Measurements from ENCODE around the gene C6orf136. TPM values are rescaled to one million over a fixed set of nuclear protein-coding genes. Genes with fewer than 3 reads are reported as not detected.

Gene C6orf136
- total RNA-seq, 2 experiments from 2014 or later = 31.6 to 40.1 TPM

DNA sequence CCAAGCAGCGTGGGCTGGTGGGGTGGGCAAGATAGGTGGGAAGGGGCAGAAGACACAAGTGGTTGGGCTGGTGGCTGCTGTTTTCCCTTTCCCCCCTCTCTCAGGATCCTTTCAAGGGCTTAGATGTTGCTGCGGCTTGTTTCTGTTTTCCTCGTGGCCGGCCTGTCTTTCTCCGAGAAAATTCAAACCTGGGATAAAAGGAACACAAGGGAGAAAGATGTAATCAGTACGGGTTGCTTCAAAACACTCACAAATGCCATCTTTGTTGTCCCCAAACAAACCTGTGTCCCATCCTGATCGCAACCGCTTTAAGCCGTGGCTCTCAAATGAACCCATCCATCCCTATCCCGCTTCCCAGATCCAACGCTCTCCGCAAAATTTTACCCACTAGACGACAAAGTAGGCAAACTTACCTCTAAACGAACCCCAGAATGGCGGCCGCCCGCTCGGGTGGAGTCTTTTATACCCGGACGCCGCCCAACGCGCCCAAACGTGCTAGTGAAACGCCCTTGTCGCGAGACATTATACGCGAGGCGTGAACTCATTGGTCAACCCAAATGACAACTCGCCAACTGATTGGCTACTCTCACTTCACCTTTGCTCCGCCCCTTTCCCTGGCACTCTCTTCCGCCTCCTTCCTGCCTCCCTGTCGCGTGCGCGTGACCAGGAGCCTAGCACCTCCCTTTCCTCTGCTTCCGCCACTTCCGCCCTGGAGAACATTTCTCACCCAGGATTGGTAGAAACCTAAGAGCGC, 29.9 kb upstream of the C6orf136 start, which contains the start of gene PPP1R10:
TSS of gene PPP1R10 (minus strand) at position 433 of the 754 bp plus-strand sequence. CDS start 7,299 bp downstream, outside the sequence.
- Mint-ChIP-seq H3K9me3 (ENCODE audit: insufficient read depth) (no peaks in the 10 kb centered on the region), H3K27ac (peak within 1 kb of the TSS; percentile 98), H3K27me3 (ENCODE audit: low read depth) (peaks cover 2% of the 10 kb centered on the region), H3K36me3 (ENCODE audit: low read depth) (peaks cover 70% of the 10 kb centered on the region), H3K4me1 (ENCODE audit: low read depth) (peaks cover 38% of the 10 kb centered on the region), H3K4me3 (peak within 1 kb of the TSS; percentile 93)
- ChIA-PET CTCF (interaction anchor here (1.1 to 3.2 kb wide), 9 partner anchors 10 to 114 kb away, joined by 3 to 14 read pairs (median 6); partner anchors contain the start of genes ABCF1, ATAT1 and DHX16), POLR2A (interaction anchor here (0.5 to 2.2 kb wide), 25 partner anchors 9 to 968 kb away, joined by 3 to 25 read pairs (median 4); partner anchors contain the start of genes ABCF1, ATAT1, C6orf136 and DHX16)
- ATAC-seq (peak; percentile 78), DNase-seq (peak; percentile 100)

DNA sequence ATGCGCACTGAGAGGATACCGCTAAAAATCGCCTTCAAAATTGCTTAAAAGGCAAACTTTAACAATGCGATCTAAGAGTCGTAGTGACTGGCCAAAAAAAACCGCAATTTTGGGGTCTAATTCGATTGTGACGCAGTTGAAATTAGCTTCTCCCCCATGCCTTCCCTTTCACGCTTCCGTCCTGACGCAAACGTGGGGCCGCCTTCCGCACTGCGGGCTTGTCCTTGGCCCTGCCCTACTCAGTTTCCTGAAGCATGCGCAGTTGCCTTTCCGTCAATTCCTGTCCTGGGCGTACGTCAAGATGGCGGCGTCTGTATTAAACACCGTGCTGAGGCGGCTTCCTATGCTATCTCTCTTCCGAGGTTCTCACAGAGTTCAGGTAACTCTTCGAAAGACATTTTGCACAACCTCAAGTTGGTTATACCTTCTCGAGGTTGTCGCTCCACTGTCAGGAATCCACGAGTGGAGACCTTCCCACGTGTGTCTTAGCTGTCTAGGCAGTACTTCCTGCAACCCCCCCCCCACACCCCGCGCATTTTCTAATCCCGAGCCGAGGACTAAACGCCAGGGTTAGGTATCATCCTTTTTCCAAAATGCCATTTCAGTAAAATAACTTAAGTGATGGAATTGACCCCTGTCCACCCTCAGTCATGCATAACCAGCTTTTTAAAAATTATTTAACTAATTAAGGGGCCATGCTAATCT, 29.2 kb upstream of the C6orf136 start, which contains the start of gene MRPS18B:
TSS of gene MRPS18B (plus strand) at position 276 of the 705 bp plus-strand sequence. CDS start at position 302, 26 bp downstream.
- Mint-ChIP-seq H3K4me3 (peak within 1 kb of the TSS; percentile 93), H3K4me1 (ENCODE audit: low read depth) (peaks cover 32% of the 10 kb centered on the region)

DNA sequence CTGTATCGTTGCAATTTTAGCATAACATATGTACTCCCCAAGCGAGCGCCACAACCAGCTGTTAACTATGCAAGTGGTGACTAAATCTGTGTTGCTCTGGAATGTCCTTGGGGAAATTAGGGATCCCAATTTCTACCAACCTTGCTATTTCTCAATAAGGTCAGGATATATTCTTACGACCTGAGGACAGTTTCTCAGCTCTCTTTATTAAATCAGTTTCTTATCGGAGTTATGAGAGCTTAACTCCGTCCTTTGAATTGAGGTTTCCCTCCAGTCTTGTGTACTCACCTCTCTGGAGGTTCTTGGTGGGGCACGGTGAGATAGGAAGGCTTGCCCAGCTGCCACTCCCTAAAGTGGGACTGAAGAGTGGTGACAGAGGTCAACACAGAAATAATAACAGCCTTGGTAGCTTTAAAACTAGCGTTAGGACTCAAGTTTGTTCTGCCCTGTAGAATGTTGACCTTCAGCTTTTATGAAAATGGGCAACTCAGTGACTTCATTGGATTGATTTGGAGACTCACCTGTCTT, 28.6 kb upstream of the C6orf136 start:
- CTCF ChIA-PET = interaction anchor here (0.6 to 3.2 kb wide), 21 partner anchors 8 to 266 kb away, joined by 3 to 14 read pairs (median 4); partner anchors contain the start of genes ABCF1, ATAT1 and DHX16
- H3K9me3 Mint-ChIP-seq (ENCODE audit: insufficient read depth) = no peaks in the 10 kb centered on the region
- H3K4me1 Mint-ChIP-seq (ENCODE audit: low read depth) = peaks cover 26% of the 10 kb centered on the region
- DNase-seq = no peak
- peaks cover 2% of the 10 kb centered on the region for H3K27me3 Mint-ChIP-seq (ENCODE audit: low read depth)
- H3K36me3 Mint-ChIP-seq (ENCODE audit: low read depth) = peaks cover 67% of the 10 kb centered on the region
- no peak for ATAC-seq
- peak overlapping the region; percentile 93 for H3K4me3 Mint-ChIP-seq
- POLR2A ChIA-PET = interaction anchor here (0.7 to 2.2 kb wide), 24 partner anchors 8 to 405 kb away, joined by 3 to 25 read pairs (median 4); partner anchors contain the start of genes ABCF1, ATAT1, C6orf136 and DHX16
- H3K27ac Mint-ChIP-seq = peak overlapping the region; percentile 98

More for the DNA sequence above, 29.2 kb upstream of the C6orf136 start, which contains the start of gene MRPS18B:
- ChIA-PET CTCF (interaction anchor here (0.6 to 3.2 kb wide), 20 partner anchors 9 to 266 kb away, joined by 3 to 14 read pairs (median 4); partner anchors contain the start of genes ABCF1, ATAT1 and DHX16), POLR2A (interaction anchor here (0.5 to 2.2 kb wide), 34 partner anchors 8 to 967 kb away, joined by 3 to 25 read pairs (median 3); partner anchors contain the start of genes ABCF1, ATAT1, C6orf136 and DHX16)
- H3K36me3 Mint-ChIP-seq (ENCODE audit: low read depth) = peaks cover 68% of the 10 kb centered on the region
- peak within 1 kb of the TSS; percentile 98 for H3K27ac Mint-ChIP-seq
- peaks cover 2% of the 10 kb centered on the region for H3K27me3 Mint-ChIP-seq (ENCODE audit: low read depth)
- DNase-seq = peak; percentile 99
- peak; percentile 82 for ATAC-seq
- H3K9me3 Mint-ChIP-seq (ENCODE audit: insufficient read depth) = no peaks in the 10 kb centered on the region

DNA sequence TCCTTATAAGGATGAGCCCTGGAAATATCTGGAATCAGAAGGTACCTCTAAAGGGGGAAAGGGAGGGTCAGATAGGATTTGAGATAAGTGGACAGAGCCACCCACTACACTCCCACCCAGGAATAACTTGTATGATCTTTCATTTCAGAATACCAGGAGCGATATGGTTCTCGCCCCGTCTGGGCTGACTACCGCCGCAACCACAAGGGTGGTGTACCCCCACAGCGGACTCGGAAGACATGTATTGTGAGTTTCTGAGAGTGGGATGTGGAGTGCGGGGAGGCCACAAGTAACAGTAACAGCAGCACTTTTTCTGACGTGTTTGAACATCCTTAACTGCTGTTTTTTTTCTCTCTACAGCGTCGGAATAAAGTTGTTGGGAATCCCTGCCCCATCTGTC, 27.4 kb upstream of the C6orf136 start:
- ChIA-PET POLR2A (no interaction called here), CTCF (interaction anchor here (2.8 to 3.2 kb wide), 2 partner anchors 78 to 111 kb away, joined by 12 to 14 read pairs; no protein-coding TSS in a partner anchor)
- Mint-ChIP-seq H3K4me3 (peak overlapping the region; percentile 93), H3K27me3 (ENCODE audit: low read depth) (peaks cover 2% of the 10 kb centered on the region), H3K4me1 (ENCODE audit: low read depth) (peaks cover 15% of the 10 kb centered on the region), H3K9me3 (ENCODE audit: insufficient read depth) (no peaks in the 10 kb centered on the region), H3K27ac (peak overlapping the region; percentile 98), H3K36me3 (ENCODE audit: low read depth) (peaks cover 60% of the 10 kb centered on the region)
- ATAC-seq (no peak), DNase-seq (no peak)

DNA sequence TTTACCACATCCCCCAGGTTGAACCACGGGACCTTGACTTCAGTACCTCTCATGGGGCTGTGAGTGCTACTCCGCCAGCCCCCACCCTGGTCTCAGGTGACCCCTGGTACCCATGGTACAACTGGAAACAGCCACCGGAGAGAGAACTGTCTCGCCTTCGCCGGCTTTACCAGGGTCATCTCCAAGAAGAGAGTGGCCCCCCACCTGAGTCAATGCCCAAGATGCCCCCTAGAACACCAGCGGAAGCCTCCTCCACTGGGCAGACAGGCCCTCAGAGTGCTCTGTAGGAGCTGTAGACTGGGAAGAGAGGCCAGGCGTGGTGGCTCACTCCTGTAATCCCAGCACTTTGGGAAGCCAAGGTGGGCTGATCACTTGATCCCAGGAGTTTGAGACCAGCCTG, 21.4 kb upstream of the C6orf136 start:
- Mint-ChIP-seq H3K27me3 (ENCODE audit: low read depth) (no peaks in the 10 kb centered on the region), H3K36me3 (ENCODE audit: low read depth) (peaks cover 53% of the 10 kb centered on the region), H3K4me3 (no peak overlapping the region), H3K27ac (peak overlapping the region; percentile 98), H3K4me1 (ENCODE audit: low read depth) (peaks cover 27% of the 10 kb centered on the region), H3K9me3 (ENCODE audit: insufficient read depth) (no peaks in the 10 kb centered on the region)
- ChIA-PET POLR2A (interaction anchor here (0.7 to 1.9 kb wide), 4 partner anchors 8 to 97 kb away, joined by 3 to 11 read pairs (median 3); partner anchors contain the start of genes MRPS18B and PPP1R10), CTCF (interaction anchor here (0.7 to 1.6 kb wide), 5 partner anchors 11 to 143 kb away, joined by 3 to 7 read pairs (median 4); no protein-coding TSS in a partner anchor)
- ATAC-seq = no peak
- DNase-seq = no peak

DNA sequence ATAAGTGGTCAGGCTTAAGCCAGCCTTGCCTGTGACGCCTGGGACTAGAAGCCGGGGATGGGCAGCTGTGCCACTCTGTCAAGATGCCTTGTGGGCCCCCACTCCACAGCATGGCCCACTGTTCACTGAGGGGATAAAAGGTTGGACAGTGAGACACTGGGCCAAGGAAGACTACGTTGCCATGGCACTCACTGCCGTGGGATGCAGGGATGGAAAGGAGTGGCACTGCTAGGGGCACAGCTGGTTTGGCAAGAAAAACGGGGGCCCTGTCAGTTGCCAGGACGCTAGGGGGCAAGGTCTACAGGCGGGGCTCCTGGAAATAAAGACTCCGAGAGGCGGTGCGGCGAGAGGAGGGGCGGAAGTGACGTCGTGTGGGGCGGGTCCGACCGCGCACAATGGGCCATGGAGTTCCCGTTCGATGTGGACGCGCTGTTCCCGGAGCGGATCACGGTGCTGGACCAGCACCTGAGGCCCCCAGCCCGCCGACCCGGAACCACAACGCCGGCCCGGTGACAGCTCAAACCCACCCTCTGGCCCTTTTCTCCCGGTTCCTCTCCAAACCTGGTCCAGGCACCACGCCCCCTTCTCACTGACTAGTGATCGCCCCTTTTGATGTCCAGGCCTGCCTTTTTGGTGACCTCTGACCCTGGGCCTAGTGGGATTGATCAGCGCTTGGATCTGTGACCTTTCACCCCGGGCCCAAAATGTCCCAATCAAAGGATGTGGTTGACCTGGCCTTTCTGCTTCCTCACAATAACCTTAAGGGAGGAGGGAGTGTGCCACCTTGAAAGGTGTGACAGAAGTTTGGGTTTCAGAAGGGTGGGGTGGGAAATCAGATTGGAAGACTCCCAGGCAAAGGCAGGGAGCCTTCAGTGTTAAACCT, 20.2 kb upstream of the C6orf136 start, which contains the start of gene ATAT1:
TSS of gene ATAT1 (plus strand) at position 391 of the 883 bp plus-strand sequence.
- DNase-seq (peak; percentile 93), ATAC-seq (peak; percentile 98)
- peaks cover 51% of the 10 kb centered on the region for H3K36me3 Mint-ChIP-seq (ENCODE audit: low read depth)
- no peaks in the 10 kb centered on the region for H3K27me3 Mint-ChIP-seq (ENCODE audit: low read depth)
- H3K4me3 Mint-ChIP-seq = peak within 1 kb of the TSS; percentile 92
- CTCF ChIA-PET = interaction anchor here (0.7 to 1.6 kb wide), 9 partner anchors 9 to 145 kb away, joined by 3 to 7 read pairs (median 4); partner anchors contain the start of genes DHX16, MRPS18B and PPP1R10
- POLR2A ChIA-PET = interaction anchor here (0.6 to 1.9 kb wide), 6 partner anchors 9 to 135 kb away, joined by 3 to 11 read pairs (median 3); partner anchors contain the start of genes MRPS18B and PPP1R10
- H3K27ac Mint-ChIP-seq = peak within 1 kb of the TSS; percentile 98
- H3K4me1 Mint-ChIP-seq (ENCODE audit: low read depth) = peaks cover 27% of the 10 kb centered on the region
- no peaks in the 10 kb centered on the region for H3K9me3 Mint-ChIP-seq (ENCODE audit: insufficient read depth)

DNA sequence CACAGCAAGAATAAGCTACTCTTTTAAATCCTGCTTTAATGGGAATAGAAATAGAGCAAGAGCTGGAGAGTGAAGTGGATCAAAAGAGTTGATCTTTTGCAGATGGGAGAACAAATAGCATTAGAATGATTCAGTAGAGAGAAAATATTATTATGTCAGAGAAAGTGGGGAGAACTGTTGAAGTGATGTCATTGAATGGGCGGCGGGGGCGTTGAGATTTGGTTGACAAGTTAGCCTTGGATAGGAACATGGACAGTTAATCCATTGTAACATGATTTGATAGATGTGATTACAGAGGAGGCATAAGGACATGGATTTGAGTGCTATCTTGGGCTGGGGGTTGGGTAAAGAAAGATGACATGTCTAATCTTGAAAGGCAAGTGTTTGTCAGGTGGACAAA, 11.1 kb upstream of the C6orf136 start:
- no peaks in the 10 kb centered on the region for H3K27me3 Mint-ChIP-seq (ENCODE audit: low read depth)
- H3K9me3 Mint-ChIP-seq (ENCODE audit: insufficient read depth) = no peaks in the 10 kb centered on the region
- POLR2A ChIA-PET = interaction anchor here (1.2 kb wide), 1 partner anchor 21 kb away, joined by 4 read pairs; no protein-coding TSS in a partner anchor
- H3K4me3 Mint-ChIP-seq = no peak overlapping the region
- no peak for DNase-seq
- ATAC-seq = no peak
- H3K36me3 Mint-ChIP-seq (ENCODE audit: low read depth) = peaks cover 23% of the 10 kb centered on the region
- peaks cover 8% of the 10 kb centered on the region for H3K4me1 Mint-ChIP-seq (ENCODE audit: low read depth)
- CTCF ChIA-PET = no interaction called here
- no peak overlapping the region for H3K27ac Mint-ChIP-seq

DNA sequence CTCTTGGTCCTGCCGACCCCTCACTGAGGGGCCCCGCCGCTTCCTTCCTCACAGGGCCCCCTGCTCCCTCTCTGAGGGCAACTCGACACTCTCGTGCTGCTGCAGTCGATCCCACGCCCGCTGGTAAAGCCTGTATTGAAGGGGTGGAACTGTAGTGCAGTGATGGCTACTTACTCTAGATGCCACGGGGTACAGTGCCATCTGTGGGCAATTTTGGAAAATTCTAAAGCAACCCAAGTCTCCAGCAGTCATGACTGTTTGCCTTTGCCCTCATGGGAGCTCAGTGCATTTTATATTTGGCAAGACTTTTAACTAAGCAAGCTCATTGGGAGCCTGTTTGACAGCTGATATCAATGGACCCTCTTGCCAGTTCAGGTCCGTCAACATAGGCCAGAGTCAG, 6.5 kb upstream of the C6orf136 start:
- no peak overlapping the region for H3K4me3 Mint-ChIP-seq
- ChIA-PET CTCF (interaction anchor here (0.9 to 2.1 kb wide), 17 partner anchors 11 to 447 kb away, joined by 3 to 9 read pairs (median 5); partner anchors contain the start of genes DHX16, MDC1 and MRPS18B), POLR2A (interaction anchor here (0.5 to 2.1 kb wide), 4 partner anchors 23 to 41 kb away, joined by 4 to 12 read pairs (median 6); partner anchors contain the start of genes MRPS18B and PPP1R10)
- no peak for DNase-seq
- H3K27ac Mint-ChIP-seq = peak overlapping the region; percentile 83
- no peaks in the 10 kb centered on the region for H3K27me3 Mint-ChIP-seq (ENCODE audit: low read depth)
- peaks cover 25% of the 10 kb centered on the region for H3K4me1 Mint-ChIP-seq (ENCODE audit: low read depth)
- H3K36me3 Mint-ChIP-seq (ENCODE audit: low read depth) = peaks cover 17% of the 10 kb centered on the region
- H3K9me3 Mint-ChIP-seq (ENCODE audit: insufficient read depth) = no peaks in the 10 kb centered on the region
- peak; percentile 57 for ATAC-seq

DNA sequence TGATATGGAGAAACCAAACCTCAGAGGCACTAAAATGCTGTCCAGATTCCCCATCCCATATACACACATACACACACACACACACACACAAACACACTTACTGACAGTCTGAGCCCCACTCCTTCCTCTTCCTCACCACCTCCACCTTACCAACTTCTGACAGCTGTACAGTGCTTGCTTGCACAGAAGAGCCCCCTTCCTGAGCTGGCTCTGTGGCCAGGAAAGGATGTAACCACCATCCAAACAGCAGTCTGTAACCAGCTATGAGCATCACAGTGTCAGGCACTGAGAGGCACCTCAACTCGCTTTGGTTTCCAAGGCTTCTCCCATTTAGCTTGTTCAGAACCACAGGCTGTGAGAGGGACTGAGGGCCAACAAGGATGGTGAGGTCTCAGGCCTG, 5.9 kb upstream of the C6orf136 start:
- DNase-seq = peak; percentile 64
- Mint-ChIP-seq H3K4me1 (ENCODE audit: low read depth) (peaks cover 30% of the 10 kb centered on the region), H3K27ac (peak overlapping the region; percentile 83), H3K9me3 (ENCODE audit: insufficient read depth) (no peaks in the 10 kb centered on the region), H3K27me3 (ENCODE audit: low read depth) (no peaks in the 10 kb centered on the region), H3K4me3 (peak overlapping the region; percentile 7), H3K36me3 (ENCODE audit: low read depth) (peaks cover 14% of the 10 kb centered on the region)
- ChIA-PET CTCF (interaction anchor here (0.8 to 2.1 kb wide), 16 partner anchors 11 to 446 kb away, joined by 3 to 9 read pairs (median 5); partner anchors contain the start of genes DHX16, MDC1 and MRPS18B), POLR2A (interaction anchor here (0.5 to 2.1 kb wide), 5 partner anchors 11 to 42 kb away, joined by 3 to 12 read pairs (median 4); partner anchors contain the start of genes MRPS18B and PPP1R10)
- ATAC-seq = peak; percentile 86

DNA sequence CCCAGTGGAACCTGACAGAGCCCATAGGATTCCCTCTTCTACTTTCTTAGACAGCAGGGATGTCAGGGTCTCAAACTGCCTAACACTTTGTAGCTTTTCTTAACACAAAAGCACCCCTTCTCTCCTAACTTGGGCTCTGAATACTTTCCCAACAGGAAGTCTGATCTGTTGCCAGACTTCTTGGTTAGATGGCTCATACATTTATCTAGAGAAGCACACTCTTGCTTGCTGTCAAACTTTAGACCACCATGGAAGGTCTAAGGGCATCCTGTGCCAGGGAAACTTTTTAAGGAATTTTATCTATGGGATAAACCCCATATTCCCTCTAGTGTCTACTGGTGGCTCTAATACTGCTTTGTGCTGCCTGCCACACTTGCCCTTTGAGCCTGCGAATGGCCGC, 3.3 kb upstream of the C6orf136 start:
- no peaks in the 10 kb centered on the region for H3K27me3 Mint-ChIP-seq (ENCODE audit: low read depth)
- no peak for DNase-seq
- CTCF ChIA-PET = interaction anchor here (1.8 kb wide), 2 partner anchors 87 kb away, joined by 5 to 8 read pairs; no protein-coding TSS in a partner anchor
- peaks cover 45% of the 10 kb centered on the region for H3K4me1 Mint-ChIP-seq (ENCODE audit: low read depth)
- no peak overlapping the region for H3K4me3 Mint-ChIP-seq
- H3K36me3 Mint-ChIP-seq (ENCODE audit: low read depth) = peaks cover 19% of the 10 kb centered on the region
- no peaks in the 10 kb centered on the region for H3K9me3 Mint-ChIP-seq (ENCODE audit: insufficient read depth)
- no peak for ATAC-seq
- peak overlapping the region; percentile 44 for H3K27ac Mint-ChIP-seq
- POLR2A ChIA-PET = no interaction called here

All from activated CD8-positive, alpha-beta T cell treated with anti-CD3 and anti-CD28 coated beads, Interleukin-2, amount 10 ng/mL, durations not matched to agents 7 days and 5 days (primary cell).